SK-N-SH (cell line): ENCODE data around the gene KCNAB1. TPM values are rescaled to one million over a fixed set of nuclear protein-coding genes. Genes with fewer than 3 reads are reported as not detected.

Experiments used
- CTCF ChIA-PET: fragments of 300-600, 350-600 bp; formaldehyde crosslinking; extraction: SDS; loops from one replicate; lab custom pipeline; 2021; lab: Yijun Ruan, JAX
- POLR2A ChIA-PET: fragments of 350-600 bp; sonication (Branson Sonifier 250); formaldehyde crosslinking; extraction: SDS; loops from one replicate; lab custom pipeline; 2020; ENCODE audit warnings: antibody characterized with exemption, inconsistent platforms; lab: Yijun Ruan, JAX
- DNase-seq: peaks from one replicate; pipeline ENCODE4 v3.0.0; 2012
- H2AFZ ChIP-seq: fragments of 200-600 bp; sonication (generic); 2 replicates; pipeline ENCODE4 v1.8.1; 2016; ENCODE audit warnings: antibody characterized with exemption, mild to moderate bottlenecking, low read depth
- H3F3A ChIP-seq: fragments of 200-600 bp; sonication (generic); replicated peaks from 2 replicates; pipeline ENCODE3; 2016; ENCODE audit warnings: antibody characterized with exemption, mild to moderate bottlenecking; ENCODE audit not compliant: insufficient read depth
- H3K27ac ChIP-seq, 2 experiments: fragments of 200-500 bp in 1 of 2; fragments of 200-600 bp in 1 of 2; sonication (Bioruptor generic) in 1 of 2; sonication (generic), shearing (Covaris generic) in 1 of 2; 2 replicates each; pipeline versions ENCODE4 v1.5.1 to v1.6.1; 2014 to 2016; ENCODE audit warnings: low read depth in 2 of 2, inconsistent platforms in 1 of 2, low read length in 1 of 2, mild to moderate bottlenecking in 1 of 2, mixed read lengths in 1 of 2
- H3K27me3 ChIP-seq: fragments of 200-600 bp; sonication (generic), shearing (Covaris generic); 2 replicates; pipeline ENCODE4 v1.6.1; 2016; ENCODE audit warnings: mixed run types; ENCODE audit not compliant: insufficient read depth
- H3K36me3 ChIP-seq, 2 experiments: fragments of 200-500 bp in 1 of 2; fragments of 200-600 bp in 1 of 2; sonication (Bioruptor generic) in 1 of 2; sonication (generic) in 1 of 2; replicated peaks in 1 of 2; 2 replicates each; pipeline versions ENCODE3 to v1.5.1; 2014 to 2016; ENCODE audit warnings: low read length in 1 of 2, mild to moderate bottlenecking in 1 of 2; ENCODE audit not compliant: insufficient read depth in 2 of 2, control insufficient read depth in 1 of 2
- H3K4me1 ChIP-seq, 2 experiments: fragments of 200-500 bp in 1 of 2; fragments of 200-600 bp in 1 of 2; sonication (Bioruptor generic) in 1 of 2; sonication (generic), shearing (Covaris generic) in 1 of 2; 2 replicates each; pipeline versions ENCODE4 v1.5.1 to v1.6.1; 2014 to 2016; ENCODE audit warnings: low read depth in 1 of 2, low read length in 1 of 2, mixed run types in 1 of 2; ENCODE audit not compliant: insufficient read depth in 2 of 2, control insufficient read depth in 1 of 2
- H3K4me2 ChIP-seq: fragments of 200-600 bp; sonication (generic), shearing (Covaris generic); 2 replicates; pipeline ENCODE4 v1.6.1; 2017; ENCODE audit warnings: mixed run types
- H3K4me3 ChIP-seq, 2 experiments: fragments of 200-500 bp in 1 of 2; fragments of 200-600 bp in 1 of 2; sonication (Bioruptor generic) in 1 of 2; sonication (generic), shearing (Covaris generic) in 1 of 2; 2 replicates each; pipeline versions ENCODE4 v1.5.1 to v1.8.1; 2014 to 2016; ENCODE audit warnings: low read depth in 2 of 2, inconsistent platforms in 1 of 2, low read length in 1 of 2, mild to moderate bottlenecking in 1 of 2, mixed read lengths in 1 of 2, moderate library complexity in 1 of 2
- H3K79me2 ChIP-seq: fragments of 200-600 bp; sonication (generic); 2 replicates; pipeline ENCODE4 v1.8.1; 2017; ENCODE audit warnings: mild to moderate bottlenecking; ENCODE audit not compliant: insufficient read depth
- H3K9ac ChIP-seq: fragments of 200-600 bp; sonication (generic); 2 replicates; pipeline ENCODE4 v1.6.1; 2017; ENCODE audit warnings: mixed run types
- H3K9me2 ChIP-seq: fragments of 200-600 bp; sonication (generic); 2 replicates; pipeline ENCODE4 v1.6.1; 2017; ENCODE audit warnings: mixed run types
- H3K9me3 ChIP-seq: fragments of 200-600 bp; sonication (generic); 2 replicates; pipeline ENCODE4 v1.6.1; 2017; ENCODE audit warnings: mixed run types, mild to moderate bottlenecking, moderate library complexity
- H4K20me1 ChIP-seq: fragments of 200-600 bp; sonication (generic); 2 replicates; pipeline ENCODE4 v1.6.1; 2017; ENCODE audit warnings: mild to moderate bottlenecking, mixed run types; ENCODE audit not compliant: insufficient read depth
- CTCF ChIP-seq: fragments of 200-600 bp; sonication (generic); IDR thresholded peaks from 2 replicates; pipeline ENCODE4 v1.6.1; 2017; ENCODE audit warnings: antibody characterized with exemption, mild to moderate bottlenecking, moderate library complexity
- EP300 ChIP-seq, 2 experiments: IDR thresholded peaks; 2 replicates each; pipeline versions ENCODE4 v1.4.0 to v1.6.1; 2012; ENCODE audit warnings: borderline replicate concordance in 1 of 2, low read depth in 1 of 2, low read length in 1 of 2
- EZH2phosphoT487 ChIP-seq: fragments of 200-600 bp; sonication (generic); IDR thresholded peaks from 2 replicates; pipeline ENCODE4 v1.6.1; 2017; ENCODE audit warnings: low read depth, mixed run types, mild to moderate bottlenecking, antibody characterized with exemption, moderate library complexity, borderline replicate concordance
- FOXM1 ChIP-seq: IDR thresholded peaks from 2 replicates; pipeline ENCODE4 v1.4.0; 2012; ENCODE audit warnings: low read depth, mild to moderate bottlenecking
- GATA2 ChIP-seq: sonication (generic); formaldehyde crosslinking; IDR thresholded peaks from 2 replicates; pipeline ENCODE4 v1.5.0; 2020; ENCODE audit warnings: mild to moderate bottlenecking, missing genetic modification reagents
- NFIC ChIP-seq: IDR thresholded peaks from 2 replicates; pipeline ENCODE4 v1.4.0; 2012; ENCODE audit warnings: borderline replicate concordance
- NRF1 ChIP-seq: IDR thresholded peaks from 2 replicates; pipeline ENCODE4 v1.6.1; 2012; ENCODE audit warnings: low read depth, mild to moderate bottlenecking, low read length
- POLR2AphosphoS5 ChIP-seq: IDR thresholded peaks from 2 replicates; pipeline ENCODE4 v1.6.1; 2012; ENCODE audit warnings: low read depth, low read length
- RCOR1 ChIP-seq: fragments of 150-350 bp; IDR thresholded peaks from 2 replicates; pipeline ENCODE4 v1.6.1; 2017; ENCODE audit warnings: antibody characterized with exemption, low read length
- RXRA ChIP-seq: IDR thresholded peaks from 2 replicates; pipeline ENCODE4 v1.4.0; 2012; ENCODE audit warnings: low read depth, mild to moderate bottlenecking, borderline replicate concordance
- SIN3A ChIP-seq: IDR thresholded peaks from 2 replicates; pipeline ENCODE4 v1.6.1; 2012; ENCODE audit warnings: low read depth, mild to moderate bottlenecking, low read length, moderate library complexity, borderline replicate concordance
- TEAD4 ChIP-seq: IDR thresholded peaks from 2 replicates; pipeline ENCODE4 v1.4.0; 2012; ENCODE audit warnings: mild to moderate bottlenecking, borderline replicate concordance; ENCODE audit not compliant: insufficient read depth
- WGBS: methylation state at CpG from one replicate; pipeline ENCODE4 v1.1.6; 2017; ENCODE audit warnings: low lambda C conversion rate; 5-methylcytosine and 5-hydroxymethylcytosine counted together
- polyA plus RNA-seq, 3 experiments: library from polyadenylated mRNA; depleted of rRNA; stranded (reverse); fragments of >200 nt; gene quantifications; 2 replicates each; pipeline ENCODE4 v1.2.3, GENCODE V29; 2012
- TF ChIP-seq, protein P1 (sequence below): IDR thresholded peaks from 2 replicates; pipeline ENCODE4 v1.4.0; 2012; ENCODE audit warnings: low read depth, borderline replicate concordance

The KCNAB1 gene
- polyA plus RNA-seq, 1 of the 3 experiments (the other 2 are of a cell fraction): 82.1 TPM

DNA sequence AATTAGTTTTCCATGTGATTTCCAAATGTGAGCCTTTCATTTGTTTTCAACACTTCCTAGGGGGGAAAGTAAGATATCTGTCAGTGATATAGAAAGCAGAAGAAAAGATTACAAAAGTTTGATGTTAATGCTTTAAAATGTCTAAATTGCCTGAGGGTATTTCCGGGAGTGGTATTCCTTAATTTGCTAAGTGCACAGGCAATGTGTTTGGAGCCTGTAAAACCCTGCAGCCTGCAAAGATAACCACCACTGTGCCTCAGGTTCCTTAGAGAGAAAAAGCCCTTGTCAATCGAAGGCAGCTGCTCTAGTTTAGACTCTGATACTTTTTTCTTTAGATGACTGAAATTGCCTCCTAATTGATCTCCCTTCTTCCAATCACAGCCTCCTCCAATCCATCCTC is 279.7 kb downstream of the KCNAB1 start:
- no peak overlapping the region for H3K9ac ChIP-seq
- peaks cover 6 to 9% of the 10 kb centered on the region in 2 experiments; a peak in 2 of 4 replicates for H3K4me1 ChIP-seq
- peak overlapping the region in 1 of 2 experiments; percentile 67; a peak in 2 of 4 replicates for H3K27ac ChIP-seq
- H3K9me2 ChIP-seq: no peaks in the 10 kb centered on the region
- peaks cover 0 to 35% of the 10 kb centered on the region in 2 experiments for H3K36me3 ChIP-seq
- TF ChIP-seq GATA2 (CRISPR knock-in tag): peak; percentile 68
- TF ChIP-seq EP300 (IDR thresholded peaks at IDR 0.05; ENCODE audit: borderline replicate concordance in 1 of 2, low read depth in 1 of 2, low read length in 1 of 2): peak in 1 of 2 experiments; percentile 86; a peak in 2 of 4 replicates
- peak; percentile 80 for TF ChIP-seq RCOR1
- TF ChIP-seq POLR2AphosphoS5: no peak
- no peak for TF ChIP-seq CTCF
- H3K79me2 ChIP-seq: peaks cover 84% of the 10 kb centered on the region
- peaks cover 19% of the 10 kb centered on the region for H3F3A ChIP-seq
- H3K9me3 ChIP-seq: no peaks in the 10 kb centered on the region
- no peaks in the 10 kb centered on the region for H4K20me1 ChIP-seq
- no peak overlapping the region for H3K4me3 ChIP-seq
- H2AFZ ChIP-seq: no peak overlapping the region
- H3K27me3 ChIP-seq: no peaks in the 10 kb centered on the region
- CTCF ChIA-PET: interaction anchor here (1.2 kb wide), 1 partner anchor 737 kb away, joined by 3 read pairs; no protein-coding TSS in a partner anchor
- H3K4me2 ChIP-seq: no peak overlapping the region
- DNase-seq: peak; percentile 66
- WGBS: 40% methylated on average over 2 of the region's 2 CpGs
- POLR2A ChIA-PET: no interaction called here

GRCh38 chr3:156400735-156401134 is 280.4 kb downstream of the KCNAB1 start:
- Histone ChIP-seq H3K9me2 (no peaks in the 10 kb centered on the region), H3K9ac (no peak overlapping the region), H3K4me3 (no peak overlapping the region), H3K27me3 (no peaks in the 10 kb centered on the region), H3K79me2 (peaks cover 85% of the 10 kb centered on the region), H4K20me1 (no peaks in the 10 kb centered on the region), H3K9me3 (no peaks in the 10 kb centered on the region), H3K4me2 (no peak overlapping the region), H3F3A (peaks cover 16% of the 10 kb centered on the region), H3K27ac (peak overlapping the region in 1 of 2 experiments; percentile 67; a peak in 2 of 4 replicates), H2AFZ (no peak overlapping the region), H3K36me3 (peaks cover 0 to 32% of the 10 kb centered on the region in 2 experiments), H3K4me1 (peaks cover 6 to 9% of the 10 kb centered on the region in 2 experiments; a peak in 2 of 4 replicates)
- ChIA-PET CTCF (no interaction called here), POLR2A (no interaction called here)
- no peak for DNase-seq
- 59% methylated on average over 1 of the region's 1 CpG for WGBS
- TF ChIP-seq SIN3A (no peak), EZH2phosphoT487 (no peak), FOXM1 (no peak), RXRA (no peak), TEAD4 (no peak), NRF1 (no peak), NFIC (no peak), GATA2 (CRISPR knock-in tag) (no peak)
- TF ChIP-seq, protein P1, sequence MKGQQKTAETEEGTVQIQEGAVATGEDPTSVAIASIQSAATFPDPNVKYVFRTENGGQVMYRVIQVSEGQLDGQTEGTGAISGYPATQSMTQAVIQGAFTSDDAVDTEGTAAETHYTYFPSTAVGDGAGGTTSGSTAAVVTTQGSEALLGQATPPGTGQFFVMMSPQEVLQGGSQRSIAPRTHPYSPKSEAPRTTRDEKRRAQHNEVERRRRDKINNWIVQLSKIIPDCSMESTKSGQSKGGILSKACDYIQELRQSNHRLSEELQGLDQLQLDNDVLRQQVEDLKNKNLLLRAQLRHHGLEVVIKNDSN: no peak
